HG03108 (cell line): Measurements from ENCODE around the gene ANKMY1.

Source experiments
- ATAC-seq: cut with Tn5 transposase; IDR thresholded peaks from one replicate; pipeline ENCODE4 v1.9.1; 2021; ENCODE audit warnings: moderate library complexity; ENCODE audit not compliant: unreplicated experiment

ANKMY1 gene

DNA sequence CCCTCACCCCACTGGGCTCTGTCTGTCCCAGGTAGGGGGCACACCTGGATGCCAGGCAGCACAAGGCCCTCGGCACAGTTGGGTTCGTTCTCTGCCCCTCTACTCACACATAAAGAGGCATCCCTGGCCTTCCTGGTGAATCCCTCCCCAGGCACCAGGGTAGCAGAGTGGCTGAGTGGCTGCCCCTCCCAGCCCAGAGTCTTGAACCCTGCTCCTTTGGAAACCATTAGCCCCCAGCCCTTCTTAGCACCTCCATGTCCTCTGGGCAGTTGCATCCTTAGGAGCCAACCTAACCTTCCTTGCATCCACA lies 120.3 kb downstream of the ANKMY1 start:
- no peak for ATAC-seq

DNA sequence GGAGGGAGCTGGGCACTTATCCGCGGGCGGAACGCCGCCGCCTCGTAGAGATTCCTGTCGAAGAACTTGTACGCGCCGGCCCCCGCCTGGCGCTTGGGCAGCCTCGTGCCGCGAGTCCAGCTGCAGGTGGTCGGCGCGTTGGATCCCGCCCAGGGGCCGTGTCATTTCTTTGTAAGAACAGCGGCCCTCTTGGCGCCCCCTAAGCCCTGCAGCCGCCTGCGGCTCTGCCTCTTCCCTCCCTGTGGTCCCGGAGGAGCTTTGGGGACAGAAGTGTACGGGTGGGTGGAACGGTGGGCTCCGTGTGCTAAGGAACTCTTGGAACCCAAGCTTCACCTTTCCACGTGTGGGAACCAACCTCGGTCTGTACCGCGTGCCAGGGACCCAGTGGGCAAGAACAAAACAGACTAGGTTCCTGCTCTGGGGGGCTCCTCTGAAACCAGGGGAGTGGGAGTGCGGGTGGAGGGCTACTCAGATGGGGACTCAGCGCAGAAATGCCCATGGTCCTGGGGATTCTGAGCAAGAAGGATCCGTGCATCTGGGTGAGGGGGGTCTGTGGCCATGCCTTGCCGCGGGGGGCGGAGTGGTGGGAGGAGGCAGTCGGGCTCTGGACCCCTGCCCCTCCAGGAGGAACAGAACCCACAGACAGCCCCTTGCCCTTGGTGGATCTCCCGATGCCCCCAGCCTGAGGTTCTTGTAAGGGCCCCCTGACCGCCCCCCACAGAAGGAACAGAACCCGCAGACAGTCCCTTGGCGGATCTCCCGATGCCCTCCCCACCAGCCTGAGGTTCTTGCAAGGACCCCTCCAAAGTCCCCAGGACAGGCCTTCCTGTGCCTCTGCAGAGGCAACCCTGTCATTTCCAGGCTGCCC lies 120.9 kb downstream of the ANKMY1 start:
- ATAC-seq: no peak

DNA sequence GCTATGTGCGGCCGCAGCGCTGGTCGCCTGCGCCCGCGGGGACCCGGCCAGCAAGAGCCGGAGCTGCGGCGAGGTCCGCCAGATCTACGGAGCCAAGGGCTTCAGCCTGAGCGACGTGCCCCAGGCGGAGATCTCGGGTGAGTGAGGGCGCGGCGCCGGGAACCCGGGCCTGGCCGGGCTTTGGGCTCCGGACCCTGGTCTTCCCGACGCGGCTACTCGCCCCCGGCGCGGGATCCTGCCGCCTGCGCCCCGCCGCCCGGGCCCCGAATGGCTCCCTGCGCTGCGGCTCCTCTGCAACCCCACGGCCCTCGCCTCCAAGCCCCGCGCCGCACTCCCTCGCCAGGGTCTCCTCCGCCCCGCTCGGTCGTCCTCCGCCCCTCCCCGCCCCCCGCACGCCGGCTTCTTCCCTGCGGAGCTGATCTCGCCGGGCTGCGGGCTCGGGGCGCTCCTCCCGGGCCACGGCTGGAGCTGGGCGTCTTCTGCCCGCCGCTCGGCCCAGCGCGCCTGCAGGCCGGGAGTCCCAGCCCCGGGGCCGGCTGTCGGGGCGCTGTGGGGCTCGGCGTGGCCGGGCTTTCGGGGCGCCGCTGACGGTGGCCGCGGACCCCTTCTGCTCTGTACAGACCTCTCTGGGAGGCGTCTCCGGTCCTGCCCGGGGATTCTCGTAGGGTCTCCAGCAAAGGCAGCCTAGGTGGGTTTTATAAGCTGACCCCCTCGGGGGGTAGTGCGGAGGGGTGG lies 121.7 kb downstream of the ANKMY1 start:
- ATAC-seq: no peak

DNA sequence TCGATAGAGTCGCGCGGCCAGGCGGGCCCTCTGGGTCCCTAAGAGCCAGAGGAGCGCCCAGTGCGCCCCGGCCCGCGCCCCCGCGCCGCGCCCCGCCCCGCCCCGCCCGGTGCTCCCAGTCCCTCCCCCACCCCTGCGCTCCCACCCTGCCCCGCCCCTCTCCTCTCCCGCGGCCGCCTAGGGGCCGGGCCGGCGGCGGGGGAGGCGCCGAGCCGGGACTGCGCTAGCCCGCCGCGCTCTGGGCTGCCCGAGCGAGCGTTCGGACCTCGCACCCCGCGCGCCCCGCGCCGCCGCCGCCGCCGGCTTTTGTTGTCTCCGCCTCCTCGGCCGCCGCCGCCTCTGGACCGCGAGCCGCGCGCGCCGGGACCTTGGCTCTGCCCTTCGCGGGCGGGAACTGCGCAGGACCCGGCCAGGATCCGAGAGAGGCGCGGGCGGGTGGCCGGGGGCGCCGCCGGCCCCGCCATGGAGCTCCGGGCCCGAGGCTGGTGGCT lies 122.3 kb downstream of the ANKMY1 start, which contains the start of gene GPC1:
Gene GPC1 (plus strand): TSS at position 207 of the 491 bp plus-strand sequence. CDS start 256 bp downstream, at position 463.
- ATAC-seq: no peak

DNA sequence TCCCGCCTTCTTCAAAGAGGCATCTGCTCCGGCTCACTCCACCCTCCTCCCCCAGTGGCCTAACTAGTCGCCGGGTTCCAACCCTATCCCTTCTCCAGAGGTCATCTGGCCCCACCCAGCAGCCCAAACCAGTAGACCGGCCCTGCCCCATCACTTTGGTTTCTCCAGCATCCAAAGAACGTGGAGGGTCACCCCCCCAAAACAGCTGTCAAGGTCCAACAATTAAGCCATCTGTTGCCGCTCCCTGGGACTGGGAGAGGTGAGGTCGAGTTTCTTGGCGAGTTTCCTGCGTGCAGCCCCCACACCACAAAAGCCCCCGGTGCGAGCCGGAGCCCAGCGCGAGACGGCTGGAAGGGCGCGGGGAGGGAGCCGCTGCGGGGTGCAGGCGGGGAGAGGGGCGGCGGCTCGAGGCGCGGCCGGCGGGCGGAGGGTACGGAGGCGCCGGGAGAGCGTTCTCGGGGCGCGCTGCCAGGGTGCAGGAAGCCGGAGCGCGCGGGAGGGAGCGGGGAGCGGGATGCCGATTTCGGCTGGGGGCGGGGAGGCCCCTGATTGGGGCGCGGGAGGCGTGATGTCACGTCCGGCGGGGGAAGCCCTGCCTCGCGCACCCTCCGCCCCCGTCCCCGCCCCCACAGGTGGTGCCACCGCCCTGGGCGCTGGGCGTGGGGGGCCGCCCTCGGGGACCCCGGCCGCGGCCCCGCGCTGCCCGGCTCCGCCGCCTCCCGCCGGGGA lies 122.9 kb downstream of the ANKMY1 start:
- ATAC-seq: no peak

DNA sequence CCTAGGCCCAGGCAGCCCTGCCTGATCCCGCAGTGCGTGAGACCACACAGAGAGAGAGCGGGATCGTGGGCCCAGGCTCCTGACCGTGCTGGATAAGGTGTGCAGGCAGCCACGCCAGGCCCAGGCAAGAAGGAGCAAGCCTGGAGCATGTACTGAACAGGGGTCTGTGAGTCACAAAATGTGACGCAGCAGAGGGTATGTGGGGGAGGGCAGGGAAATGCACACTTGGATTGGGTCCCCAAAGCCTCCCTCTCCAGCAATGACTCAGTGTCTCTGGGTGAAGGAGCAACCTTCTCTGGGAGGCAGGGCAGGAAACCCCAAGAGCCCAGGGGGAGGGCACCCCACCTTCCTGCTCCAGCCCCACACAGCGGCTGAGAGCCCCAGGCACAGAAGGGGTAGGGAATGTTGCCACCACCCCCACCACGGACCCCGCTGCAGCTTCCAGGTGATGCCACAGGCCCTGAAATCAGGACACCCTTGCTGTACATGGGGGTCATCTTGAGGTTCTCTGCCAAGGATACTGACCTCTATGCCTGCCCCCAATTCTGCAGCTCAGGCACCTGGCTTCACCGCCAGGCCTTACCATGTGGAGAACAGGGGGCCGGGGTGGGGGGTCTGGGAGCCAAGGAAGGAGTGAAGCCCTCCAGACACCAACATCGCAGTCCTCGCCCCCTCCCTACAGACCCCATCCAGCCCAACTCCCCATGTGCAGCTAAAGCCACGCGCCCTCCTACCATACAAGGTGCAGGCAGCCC lies 123.6 kb downstream of the ANKMY1 start:
- no peak for ATAC-seq

DNA sequence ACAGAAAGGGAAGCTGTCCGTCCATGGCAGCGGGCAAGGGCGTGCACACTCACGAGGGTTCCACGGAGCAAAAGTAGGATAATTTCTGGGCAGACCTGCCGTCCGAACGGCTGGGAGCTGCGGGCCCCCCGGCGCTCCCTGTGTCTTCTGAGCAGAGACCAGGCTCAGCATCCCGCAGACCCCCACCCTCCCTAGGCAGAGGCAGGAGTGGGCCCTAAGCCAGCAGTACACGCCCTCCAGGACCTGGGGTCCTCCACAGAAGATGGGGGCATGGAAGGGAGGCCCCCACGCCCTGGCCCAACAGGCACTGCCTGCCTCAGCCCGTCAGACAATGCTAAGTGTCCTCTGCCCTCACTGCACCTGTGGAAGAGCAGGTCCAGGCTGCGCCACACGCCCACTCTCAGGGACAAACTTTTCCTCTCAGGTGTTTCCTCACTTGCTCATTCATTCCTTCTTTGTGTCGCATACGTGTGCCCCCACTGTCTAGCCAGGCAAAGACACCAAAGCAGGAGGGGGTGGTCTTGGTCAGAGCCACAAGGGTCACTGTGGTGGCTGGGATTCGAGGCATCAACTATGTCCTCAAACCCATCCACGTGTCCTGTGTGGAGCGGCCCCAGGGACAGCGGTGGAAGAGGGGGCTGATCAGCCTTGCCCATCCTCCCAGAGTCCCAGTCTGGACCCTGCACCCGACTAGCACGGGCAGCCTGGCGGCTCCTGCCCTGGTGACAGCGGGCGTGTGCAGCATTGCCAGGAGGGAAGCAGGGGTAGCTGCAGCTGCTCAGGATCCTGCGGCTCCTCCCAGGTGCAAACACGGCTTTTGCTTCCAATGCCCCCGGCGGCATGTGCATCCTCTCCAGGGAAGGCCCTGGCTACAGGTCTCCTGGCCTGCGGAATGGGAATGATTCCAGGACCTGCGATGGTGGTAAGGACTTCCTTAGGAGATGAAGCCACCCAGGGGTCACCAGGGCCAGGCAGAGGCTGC lies 124.7 kb downstream of the ANKMY1 start:
- ATAC-seq: no peak

DNA sequence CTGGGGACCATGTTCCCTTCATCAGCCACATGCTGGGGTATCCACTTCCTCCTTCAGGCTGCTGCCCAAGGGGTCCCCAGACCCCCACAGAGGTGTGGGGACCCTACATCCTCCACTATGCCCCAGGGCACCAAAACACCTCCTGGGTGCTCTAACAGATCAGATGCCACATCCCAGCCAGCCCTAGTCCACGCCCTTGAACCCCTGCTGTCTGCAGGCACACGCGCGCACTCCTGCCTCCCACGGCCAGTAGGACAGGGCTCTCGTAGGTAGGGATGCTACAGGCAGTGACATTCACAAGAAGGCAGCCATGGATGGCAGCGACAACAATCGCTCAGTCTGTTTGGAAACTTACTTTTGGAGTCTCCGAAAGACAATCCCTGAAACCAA lies 125.4 kb downstream of the ANKMY1 start:
- ATAC-seq: no peak

DNA sequence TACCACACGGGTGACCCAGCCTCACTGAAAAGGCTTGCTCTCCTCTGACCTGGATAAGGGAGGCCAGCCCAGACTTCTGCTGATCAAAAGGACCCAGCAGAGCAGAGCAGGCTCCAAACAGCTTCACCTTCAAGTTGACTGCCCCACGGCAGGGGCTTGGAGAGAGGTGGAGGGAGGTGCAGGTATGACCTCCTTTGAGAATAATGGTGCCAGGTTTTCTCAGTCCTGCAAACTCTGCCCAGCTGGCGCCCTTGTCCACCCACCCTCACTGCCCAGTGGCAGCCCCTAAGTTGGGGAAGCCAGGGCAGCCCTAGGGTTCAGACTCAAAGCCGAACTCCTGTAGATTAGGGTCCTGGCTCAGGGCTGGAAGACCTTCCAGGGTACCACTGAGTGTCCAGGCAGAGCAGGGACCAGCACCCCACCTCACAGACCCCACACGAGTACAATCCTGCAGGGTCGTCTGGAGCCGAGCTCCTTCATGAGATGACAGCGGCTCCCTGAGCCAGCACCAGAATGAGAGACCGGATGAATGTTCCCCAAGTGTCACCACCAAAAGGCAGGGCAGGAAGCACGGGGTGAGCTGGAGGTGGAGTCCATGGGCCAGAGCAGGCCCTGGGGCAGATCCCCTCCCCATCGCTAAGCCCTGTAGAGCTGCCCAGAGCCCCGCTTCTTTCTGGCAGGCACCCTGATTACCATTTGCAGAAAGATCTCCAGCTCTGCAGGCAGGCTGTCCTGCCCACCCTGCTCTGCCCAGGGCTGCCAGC lies 125.9 kb downstream of the ANKMY1 start:
- ATAC-seq: no peak

DNA sequence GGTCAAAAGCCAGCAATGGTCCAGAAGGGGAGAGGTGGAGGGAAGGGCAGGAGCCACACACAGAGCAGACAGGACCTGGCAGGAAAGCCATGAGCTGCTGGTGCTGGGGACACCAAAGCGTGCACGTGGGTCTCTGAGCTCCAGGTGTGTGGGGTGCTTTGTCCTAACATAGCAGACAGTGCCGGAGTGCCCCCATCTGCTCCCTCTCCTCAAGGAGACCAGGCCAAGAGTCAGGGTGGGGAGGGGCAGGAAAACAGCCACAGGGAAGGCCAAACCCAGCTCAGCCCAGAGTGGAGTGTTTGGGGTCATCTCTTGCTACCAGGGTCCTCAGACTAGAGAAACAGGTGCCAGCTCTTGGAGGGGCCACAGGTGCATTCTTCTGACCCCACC lies 126.5 kb downstream of the ANKMY1 start:
- no peak for ATAC-seq

DNA sequence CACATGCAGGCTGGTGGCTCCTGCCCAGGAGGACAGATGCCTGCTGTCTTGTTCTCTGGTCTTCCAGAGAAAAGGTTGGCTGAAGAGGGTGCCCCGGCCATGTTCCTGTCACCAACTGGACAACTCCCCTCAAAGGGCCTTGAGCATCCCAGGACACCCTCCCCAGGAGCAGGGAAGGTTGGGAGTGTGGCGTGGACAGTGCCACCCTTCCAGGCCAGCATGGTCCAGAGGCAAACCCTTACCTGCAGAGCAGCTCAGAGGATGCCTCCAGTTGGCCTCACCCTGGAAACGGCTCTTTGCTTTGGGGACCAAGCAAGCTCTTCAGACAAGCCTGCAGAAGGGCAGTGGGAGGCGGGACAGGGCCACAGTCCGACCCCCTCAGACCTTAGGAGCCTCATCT lies 127.2 kb downstream of the ANKMY1 start:
- no peak for ATAC-seq

DNA sequence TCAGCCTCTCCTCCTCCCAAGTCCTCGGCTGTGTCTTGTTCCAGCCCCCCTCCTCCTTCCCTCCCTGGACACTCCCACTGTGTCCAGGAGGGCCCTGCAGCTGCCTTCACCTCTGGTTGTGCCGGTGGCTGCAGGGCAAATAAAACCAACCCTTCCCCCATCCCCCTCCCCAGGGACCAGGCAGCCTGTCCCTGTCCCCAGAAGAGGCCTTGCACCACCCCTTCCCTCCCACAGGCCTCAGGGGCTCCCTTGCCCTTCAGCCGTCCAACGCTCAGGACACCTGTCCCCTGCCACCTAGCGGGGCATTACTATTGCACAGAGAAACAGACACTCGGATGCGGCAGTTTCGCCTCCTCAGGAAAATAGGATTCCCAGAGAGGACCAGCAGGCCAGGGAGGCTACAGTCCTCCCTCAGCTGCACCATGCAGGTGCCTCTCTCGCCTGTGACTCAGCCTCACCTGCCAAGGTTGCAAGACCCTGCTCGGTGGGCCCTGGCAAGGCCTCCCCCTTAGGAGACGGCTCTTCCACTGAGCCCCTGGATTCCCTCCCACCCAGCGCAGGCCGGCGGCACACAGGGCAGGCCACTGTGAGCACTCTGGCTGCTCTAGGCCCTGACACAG lies 127.8 kb downstream of the ANKMY1 start:
- no peak for ATAC-seq
